Posterior cingulate gyrus (tissue), 11 donors: ENCODE results near the gene DHX34.
"Not testable (repeated sequence)": the region's sequence is repeated elsewhere in the genome, so short reads cannot be mapped to it uniquely, and the experiment has no call there.

Source experiments
- DNase-seq, 10 donors: peaks; one replicate each; pipeline versions ENCODE4 v3.0.0 to v3.0.0-alpha.2; 2020 to 2021; ENCODE audit warnings: mixed read lengths in 3 of 10
- intact Hi-C: fragments of 100-400 bp; cut with DNase I; formaldehyde crosslinking; loops from one replicate; pipeline ENCODE4 v1.15.1; 2023

DHX34 gene

DNA sequence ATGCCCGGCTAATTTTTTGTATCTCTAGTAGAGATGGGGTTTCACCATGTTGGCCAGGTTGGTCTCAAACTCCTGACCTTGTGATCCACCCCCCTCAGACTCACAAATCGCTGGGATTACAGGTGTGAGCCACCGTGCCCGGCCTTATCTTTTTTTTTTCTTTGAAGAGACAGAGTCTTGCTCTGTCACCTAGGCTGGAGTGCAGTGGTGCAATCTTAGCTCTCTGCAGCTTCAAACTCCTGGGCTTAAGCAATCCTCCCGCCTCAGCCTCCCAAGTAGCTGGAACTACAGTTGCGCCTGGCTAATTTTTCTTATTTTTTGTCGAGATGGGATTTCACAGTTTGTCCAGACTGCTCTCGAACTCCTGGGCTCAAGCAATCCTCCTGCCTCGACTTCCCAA, 62.6 kb downstream of the DHX34 start:
- DNase-seq, result peak in 1 of 10 donors; percentile 18
- intact Hi-C loops, result not testable (repeated sequence)

DNA sequence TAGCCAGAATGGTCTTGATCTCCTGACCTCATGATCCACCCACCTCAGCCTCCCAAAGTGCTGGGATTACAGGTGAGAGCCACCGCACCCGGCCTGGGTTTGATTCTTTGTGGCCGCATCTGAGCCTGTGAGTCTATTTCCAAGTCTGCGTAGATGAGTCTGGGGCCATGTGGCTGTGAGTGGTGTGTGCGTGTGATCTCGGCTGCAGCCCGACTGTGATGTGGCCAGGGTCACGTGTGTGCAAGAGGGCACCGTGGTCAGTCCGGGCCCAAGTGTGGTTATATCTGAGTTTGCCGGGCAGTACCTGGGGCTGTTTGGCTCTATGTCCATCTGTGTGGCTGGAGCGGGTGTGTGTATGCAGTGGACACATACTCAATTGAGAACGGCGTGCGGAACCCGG, 64.8 kb downstream of the DHX34 start:
- intact Hi-C loops, result no loop called here
- peak in 2 of 10 donors; percentile 54 to 71 for DNase-seq

DNA sequence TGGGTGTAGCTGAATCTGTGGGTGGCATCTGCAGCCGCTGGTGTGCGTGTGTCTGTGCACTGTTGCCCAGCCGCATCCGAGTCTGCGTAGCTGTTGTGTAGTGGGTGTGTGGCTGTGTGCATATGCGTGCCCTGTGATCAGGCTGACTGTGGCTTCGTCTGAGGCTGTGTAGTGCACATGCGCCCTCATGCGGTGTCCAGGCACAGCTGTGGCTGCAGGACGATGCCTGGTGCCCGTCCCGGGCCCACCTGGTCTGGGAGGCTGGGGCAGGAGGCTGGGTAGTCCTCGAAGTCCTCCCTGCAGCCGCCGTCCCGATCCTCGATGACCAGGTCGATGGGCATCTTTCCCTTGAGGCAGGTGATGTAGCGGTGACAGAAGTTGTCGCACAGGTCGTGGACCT, 65.4 kb downstream of the DHX34 start:
- intact Hi-C loops, result no loop called here
- peak in 8 of 10 donors; percentile 47 to 94 (median 69) for DNase-seq

DNA sequence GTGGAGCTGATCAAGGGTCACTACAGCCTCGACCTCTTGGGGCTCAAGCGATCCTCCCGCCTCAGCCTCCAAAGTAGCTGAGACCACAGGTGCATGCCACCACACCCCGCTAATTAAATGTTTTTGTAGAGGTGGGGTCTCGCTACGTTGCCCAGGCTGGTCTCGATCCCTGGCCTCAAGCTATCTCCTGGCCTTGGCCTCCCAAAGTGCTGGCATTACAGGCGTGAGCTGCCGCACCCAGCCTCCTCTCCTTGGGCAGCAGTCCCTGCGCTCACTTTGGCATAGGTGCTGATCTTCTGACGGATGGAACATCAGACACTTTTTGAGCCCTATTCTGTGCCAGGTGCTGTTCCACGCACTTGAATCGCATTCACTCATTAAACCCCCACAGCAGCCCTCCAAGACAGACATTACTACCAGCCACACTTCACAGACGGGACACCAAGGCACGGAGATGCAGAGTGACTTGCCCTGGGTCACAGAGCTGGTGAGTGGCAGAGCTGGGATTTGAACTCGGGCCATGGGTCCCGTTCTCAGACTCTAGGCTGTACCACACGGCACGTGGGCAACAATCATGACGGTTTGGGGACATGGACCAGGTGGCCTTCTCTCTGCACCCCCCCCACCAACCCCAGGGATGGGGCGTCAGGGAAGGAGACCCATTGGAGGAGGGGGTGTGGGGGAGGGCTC, 67.0 kb downstream of the DHX34 start:
- intact Hi-C loops, result no loop called here
- DNase-seq, result peak in 2 of 10 donors; percentile 62 to 74

DNA sequence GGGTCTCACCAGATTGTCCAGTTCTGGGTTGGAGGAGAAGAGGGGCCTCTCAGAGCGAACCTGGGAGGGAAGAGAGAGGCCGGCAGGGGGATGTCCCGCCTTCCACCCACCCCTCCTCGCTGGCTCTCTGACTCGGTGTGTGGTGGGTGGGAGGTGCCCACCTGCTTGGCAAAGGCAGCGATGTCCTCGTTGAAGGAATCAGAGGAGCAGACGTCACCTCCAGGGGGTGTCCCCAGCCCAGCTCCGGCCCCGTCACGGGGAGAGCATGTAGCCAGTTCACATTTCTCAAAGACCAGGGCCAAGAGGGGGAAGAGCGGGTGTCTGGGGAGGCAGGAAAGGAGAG, 67.5 kb downstream of the DHX34 start:
- intact Hi-C loops, result no loop called here

DNA sequence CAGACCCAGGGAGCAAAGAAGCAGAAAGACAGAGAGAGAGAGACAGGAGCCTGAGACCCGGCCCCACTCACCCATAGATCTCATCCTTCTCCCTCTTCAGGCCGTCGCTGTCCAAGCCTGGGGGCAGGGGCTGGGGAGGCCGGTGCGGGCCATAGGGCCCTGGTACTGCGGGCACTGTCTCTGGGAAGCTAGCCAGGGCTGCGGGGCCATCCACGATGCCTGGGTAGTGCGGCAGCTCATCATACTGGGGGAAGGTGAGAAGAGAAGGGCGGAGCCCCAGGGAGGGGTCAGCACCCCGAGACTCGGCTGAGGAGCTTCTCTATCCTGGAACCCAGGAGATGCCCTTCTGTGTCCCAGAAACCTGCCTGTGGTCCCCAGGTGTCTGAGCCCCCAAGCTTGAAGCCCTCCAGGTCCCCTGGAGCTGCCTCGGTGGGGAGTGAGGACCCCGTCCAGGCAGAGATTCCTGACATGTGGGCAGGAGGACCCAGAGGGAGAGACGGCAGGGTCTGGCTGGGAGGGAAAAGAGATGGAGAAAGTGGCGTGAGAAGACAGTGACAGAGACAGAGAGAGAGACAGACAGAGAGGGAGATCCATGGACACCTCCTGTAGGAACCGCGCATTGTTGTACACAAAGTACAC, 68.1 kb downstream of the DHX34 start:
- peak in 2 of 10 donors; percentile 69 to 75 for DNase-seq
- intact Hi-C loops, result no loop called here

More for the DNA sequence above, 67.5 kb downstream of the DHX34 start:
- peak in 2 of 10 donors; percentile 30 to 71 for DNase-seq

DNA sequence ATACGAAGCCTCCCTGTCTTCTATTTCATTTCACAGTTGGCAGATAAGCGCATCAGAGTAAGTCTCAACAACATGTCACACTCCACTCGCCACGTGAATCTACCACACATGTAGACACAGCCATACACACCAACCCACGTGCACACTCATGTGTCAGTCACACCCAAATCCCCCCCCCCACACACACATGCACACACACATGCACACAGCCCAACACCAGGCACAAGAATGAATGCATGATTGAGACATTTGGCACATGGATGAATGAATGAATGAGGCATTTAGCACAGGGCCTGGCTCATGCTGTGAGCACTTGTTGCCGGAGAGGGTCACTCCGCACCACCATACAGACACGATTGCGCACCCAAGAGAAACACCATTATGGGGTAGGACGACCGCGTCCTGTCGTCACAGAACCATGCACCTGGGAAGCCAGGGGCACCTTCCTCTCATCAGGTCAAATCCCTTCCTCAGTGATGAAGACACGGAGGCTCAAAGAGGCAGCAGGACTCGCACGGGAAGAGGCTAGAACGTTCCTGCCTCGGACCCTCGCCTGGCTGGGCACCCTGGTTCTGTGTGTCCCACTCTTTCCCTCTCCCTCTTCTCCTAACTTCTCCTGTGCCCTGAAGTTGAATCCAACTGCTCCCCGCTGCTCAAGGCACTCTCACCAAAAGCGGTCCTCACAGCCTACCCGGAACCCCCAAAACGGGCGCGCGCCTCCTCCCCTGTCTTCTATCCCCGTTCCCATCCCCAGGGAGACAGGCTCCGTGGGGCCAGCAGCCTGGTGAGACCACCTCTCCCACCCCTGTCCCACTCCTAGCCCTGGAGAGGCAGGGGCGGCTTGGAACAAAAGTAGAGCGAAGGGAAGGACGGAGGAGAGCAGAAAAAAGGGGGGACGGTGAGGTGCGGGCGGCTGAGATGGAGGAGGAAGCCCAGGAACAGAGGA, 68.9 kb downstream of the DHX34 start:
- intact Hi-C loops, result no loop called here
- peak in 2 of 10 donors; percentile 71 to 75 for DNase-seq

DNA sequence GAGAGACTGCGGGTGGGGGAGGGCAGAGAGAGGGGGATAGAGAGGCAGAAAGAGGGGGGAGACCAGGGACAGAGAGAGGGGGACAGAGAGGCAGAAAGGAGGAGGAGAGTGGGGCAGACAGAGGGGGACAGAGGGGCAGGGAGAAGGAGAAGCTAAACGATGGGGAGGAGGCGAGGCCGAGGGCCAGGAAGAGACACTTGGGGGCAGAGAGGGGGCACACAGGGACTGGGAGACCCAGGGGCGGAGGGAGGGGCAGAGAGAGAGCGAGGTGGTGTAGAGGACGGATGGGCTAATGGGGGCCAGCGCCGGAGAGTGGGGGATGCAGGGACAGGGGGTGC, 69.5 kb downstream of the DHX34 start:
- DNase-seq, result peak in 2 of 10 donors; percentile 72 to 74

DNA sequence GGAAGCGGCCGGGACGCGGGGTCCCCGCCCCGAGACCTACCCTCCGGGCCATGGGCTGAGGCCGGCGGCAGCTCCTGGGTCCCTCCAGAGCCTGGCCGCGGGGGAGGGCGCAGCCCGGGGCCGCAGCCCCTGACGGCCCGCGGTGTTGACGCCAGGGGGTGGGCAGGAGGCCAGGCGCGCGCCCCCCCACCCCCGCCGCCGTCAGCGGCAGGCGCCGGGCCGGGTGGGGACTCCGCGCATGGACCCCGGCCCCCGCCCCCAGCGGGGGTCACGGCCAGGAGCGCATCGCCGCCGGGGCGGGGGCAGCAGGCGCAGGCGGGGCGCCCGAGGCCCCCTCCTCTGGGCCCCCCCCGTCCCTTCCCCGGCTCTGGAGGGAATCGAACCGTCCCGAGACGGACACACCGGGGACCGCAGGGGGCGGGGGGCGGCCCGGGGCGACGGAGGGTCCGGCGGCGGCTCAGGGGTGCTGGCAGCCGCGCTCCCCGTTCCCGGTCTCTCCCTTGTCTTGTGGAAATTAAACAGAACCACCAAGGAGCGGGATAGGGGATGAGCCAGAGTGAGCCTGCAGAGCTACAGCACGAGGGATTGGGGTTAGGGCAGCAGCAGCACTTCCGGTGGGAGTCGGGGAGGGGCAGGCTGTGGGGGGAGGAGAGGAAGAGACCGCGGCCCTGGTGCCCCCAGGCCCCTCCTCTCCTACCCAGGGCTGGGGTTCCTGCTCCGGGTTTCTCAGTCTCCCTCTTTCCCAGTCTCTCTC, 70.1 kb downstream of the DHX34 start, which contains the start of gene MEIS3:
Gene MEIS3, minus strand, starts transcription at position 498 of the 754 bp plus-strand sequence. Its CDS starts 446 bp downstream, at position 52.
- intact Hi-C loops, result no loop called here
- peak in 2 of 10 donors; percentile 34 to 48 for DNase-seq

More for the DNA sequence above, 69.5 kb downstream of the DHX34 start:
- intact Hi-C loops, result no loop called here

DNA sequence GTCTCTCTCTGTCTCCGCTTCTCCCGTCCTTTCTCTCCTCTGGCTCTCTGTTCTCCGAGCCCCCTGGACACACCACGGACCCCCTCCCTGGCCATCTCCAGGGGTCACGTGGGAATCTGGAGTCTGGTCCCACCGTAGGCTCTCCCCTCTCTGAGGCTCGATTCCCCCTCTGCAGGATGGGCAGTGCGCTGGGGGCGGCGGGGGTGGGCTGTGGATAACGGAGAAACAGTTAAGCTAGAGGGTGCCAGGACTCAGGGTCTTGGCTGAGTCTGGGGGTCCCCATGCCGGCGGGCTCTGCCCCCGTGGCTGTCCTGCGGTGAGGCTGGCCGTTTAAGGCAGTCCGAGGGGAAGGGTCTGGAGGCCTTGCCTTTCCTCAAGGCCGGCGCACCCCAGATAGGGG, 70.7 kb downstream of the DHX34 start:
- DNase-seq, result peak in 1 of 10 donors; percentile 22
- intact Hi-C loops, result loop anchor here (10.0 kb wide), 1 partner anchor 125 kb away; no protein-coding TSS in a partner anchor

DNA sequence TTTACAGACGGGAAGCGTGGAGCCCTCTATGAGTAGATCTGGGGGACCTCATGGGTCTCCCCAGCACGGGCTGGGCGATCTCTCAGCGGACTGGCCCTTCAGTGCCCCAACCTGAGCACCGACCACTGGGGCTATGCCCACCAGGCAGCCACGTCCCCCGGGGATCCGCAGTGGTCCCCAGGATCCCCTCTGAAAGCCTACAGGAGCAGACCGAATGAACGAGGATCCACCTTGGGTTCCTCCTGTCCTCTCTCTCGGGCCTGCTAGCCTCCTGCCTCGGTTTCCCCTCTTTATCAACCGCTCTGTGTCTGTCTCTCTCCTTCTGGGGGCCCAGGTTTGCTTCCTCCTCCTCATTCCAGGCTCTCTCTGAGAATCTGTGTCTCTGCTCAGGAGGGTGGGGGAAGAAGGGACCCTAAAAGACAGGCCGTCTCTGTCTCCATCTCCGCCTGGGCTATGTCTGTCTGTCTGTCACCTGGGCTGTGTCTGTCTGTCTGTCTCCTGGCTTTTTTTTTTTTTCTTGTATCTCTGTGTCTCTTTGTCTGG, 72.2 kb downstream of the DHX34 start:
- DNase-seq, result peak in 1 of 10 donors; percentile 55
- intact Hi-C loops, result loop anchor here (10.0 kb wide), 1 partner anchor 127 kb away; no protein-coding TSS in a partner anchor

DNA sequence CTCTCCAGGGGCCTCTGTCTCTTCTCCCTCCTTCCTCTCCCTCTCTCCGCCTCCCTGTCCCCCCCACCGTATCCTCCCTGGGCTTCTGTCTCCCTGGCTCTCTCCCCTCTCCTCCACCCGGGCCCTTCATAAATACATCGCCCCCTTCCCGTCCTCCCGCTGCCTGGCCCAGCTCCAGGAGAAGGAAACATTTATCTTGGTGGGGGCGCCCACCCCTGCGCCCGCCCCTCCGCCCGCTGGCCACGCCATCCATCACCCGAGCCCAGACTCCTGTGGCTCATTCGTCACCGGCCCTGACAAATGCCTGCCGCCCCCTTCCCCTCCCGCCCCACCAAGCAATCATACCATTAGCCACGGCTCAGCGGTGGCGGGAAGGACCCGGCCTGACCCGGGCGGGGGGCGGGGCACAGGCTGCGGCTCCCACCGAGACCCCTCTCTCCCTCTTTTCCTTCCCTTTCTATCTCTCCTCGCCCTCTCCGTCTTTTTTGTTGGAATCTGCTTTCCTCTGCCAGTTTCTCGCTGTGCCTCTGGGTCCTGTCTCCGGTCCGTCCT, 72.8 kb downstream of the DHX34 start:
- DNase-seq, result peak in 1 of 10 donors; percentile 65
- intact Hi-C loops, result loop anchor here (10.0 kb wide), 1 partner anchor 127 kb away; no protein-coding TSS in a partner anchor

DNA sequence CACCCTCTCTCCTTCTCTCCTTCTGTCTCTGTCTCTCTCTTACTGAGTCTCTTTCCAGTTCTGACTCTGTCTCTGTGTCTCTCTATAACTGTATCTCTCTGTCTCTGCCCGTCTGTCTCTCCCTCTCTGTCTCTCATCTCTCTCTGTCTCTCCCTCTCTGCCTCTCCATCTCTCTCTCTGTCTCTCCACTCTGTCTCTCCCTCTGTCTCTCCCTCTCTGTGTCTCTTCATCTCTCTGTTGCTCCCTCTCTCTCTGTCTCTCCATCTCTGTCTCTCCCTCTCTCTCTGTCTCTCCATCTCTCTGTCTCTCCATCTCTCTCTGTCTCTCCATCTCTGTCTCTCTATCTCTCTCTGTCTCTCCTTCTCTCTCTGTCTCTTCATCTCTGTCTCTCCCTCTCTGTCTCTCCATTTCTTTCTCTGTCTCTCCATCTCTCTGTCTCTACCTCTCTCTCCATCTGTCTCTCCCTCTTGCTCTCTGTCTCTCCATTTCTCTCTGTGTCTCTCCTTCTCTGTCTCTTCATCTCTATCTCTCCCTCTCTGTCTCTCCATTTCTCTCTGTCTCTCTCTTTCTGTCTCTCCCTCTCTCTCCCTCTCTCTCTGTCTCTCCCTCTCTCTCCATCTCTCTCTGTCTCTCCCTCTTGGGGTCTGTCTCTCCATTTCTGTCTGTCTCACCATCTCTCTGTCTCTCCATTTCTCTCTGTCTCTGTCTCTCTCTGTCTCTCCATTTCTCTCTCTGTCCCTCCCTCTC, 73.5 kb downstream of the DHX34 start:
- no peak for DNase-seq
- intact Hi-C loops, result loop anchor here (10.0 kb wide), 1 partner anchor 128 kb away; no protein-coding TSS in a partner anchor

DNA sequence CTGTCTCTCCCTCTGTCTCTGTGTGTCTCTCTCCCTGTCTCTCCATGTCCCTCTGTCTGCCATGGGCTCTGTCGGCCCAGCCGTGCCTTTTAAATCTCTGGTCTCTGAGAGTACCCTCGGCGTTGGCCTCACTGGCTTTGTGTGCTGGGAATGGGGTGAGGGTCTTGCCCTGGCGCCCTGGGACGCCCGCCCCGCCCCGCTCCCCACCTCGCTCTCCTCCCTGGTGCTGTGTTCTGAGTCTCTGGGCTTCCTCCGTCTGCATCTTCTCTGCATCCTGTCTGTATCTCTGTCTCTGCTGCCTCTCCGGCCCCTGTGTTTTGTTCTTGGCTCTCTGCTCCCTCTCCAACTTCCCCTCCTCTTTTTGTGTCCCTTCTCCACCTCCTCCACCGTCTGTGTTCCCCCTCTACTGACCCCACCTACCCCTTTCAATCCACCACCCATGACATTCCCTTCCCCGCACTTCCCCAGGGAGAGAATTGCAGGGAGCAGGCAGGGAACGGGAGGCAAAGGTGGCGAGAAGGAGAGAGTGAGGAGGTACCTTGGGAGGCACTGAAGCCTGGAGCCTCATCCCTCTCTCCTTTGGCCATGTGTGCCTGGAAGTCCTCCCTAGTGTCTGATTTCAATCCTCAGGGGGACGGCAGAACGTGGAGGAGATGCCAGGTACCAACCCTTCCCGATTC, 74.2 kb downstream of the DHX34 start:
- no peak for DNase-seq
- intact Hi-C loops, result loop anchor here (10.0 kb wide), 1 partner anchor 129 kb away; no protein-coding TSS in a partner anchor

DNA sequence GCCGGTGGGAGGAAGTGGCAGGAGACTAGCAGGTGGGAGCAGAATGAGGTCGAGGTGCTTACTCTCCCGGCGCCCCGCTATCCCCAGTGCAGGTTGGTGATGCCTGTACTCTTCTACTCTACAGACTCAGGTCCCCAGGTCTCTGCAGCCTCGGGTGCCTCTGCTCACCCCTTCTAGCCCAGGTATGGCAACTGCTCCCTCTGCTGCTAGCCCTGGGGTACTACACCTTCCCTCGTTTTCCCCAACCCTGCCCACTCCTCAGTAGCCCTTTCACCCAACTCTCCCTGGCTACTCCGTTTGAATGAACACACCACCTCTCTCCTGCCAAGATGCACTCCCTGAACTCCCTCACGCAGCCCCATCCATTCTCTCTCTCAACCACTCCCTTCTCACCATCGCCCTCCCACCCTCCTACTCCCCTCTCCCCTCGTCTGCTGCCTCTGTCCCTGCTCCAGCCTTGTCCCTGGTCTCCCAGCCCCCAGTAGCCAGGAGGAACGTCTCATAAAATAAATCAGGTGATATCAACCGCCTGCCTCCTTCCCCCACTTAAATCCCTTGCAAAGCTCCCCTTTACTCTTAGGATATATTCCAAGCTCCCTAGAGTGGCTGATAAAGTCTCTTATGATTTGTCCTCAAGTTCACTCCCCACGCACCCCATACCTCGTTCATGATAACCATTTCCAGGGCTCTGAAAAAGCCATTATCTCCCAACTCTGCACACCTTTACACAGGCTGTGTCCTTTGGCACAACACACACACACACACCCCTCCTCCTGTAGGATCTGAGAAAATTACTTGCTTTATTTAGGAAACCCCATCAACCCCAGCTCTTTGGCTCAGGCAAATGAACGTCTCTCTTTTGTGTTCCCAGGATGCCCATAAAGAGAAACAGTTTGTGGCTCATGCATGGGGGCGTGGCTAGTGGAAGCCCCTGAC, 78.4 kb downstream of the DHX34 start:
- intact Hi-C loops, result loop anchor here (10.0 kb wide), 1 partner anchor 133 kb away; no protein-coding TSS in a partner anchor

DNA sequence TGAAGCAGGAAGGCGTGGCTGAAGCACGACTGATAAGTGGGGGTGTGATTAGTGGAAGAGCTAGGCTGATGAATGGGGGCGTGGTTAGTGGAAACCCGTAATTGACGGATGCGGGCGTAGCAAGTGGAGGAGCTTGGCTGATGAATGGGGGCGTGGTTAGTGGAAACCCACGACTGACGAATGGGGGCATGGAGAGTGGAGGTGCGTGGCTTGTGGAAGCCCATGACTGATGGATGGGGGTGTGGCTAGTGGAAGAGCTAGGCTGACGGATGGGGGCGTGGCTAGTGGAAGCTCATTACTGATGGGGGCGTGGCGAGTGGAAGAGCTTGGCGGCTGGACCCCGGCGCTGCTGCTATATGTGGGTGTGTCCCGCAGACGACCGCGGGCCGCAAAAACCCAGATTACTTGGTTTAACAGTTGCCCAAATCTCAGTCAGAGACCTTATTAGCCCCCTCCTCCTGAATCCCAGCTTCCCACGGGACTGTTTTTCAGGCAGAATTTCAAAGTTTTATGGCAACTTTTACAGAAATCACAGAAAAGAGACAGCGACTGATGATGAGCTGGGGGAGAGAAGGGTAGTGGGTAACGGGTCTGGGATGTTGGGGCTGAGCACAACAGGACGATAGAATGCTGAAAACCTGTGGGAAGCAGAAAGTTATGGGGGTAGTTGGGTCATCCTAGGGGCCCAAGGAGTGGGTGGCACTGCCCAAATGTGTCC, 79.2 kb downstream of the DHX34 start:
- intact Hi-C loops, result loop anchor here (10.0 kb wide), 1 partner anchor 134 kb away; no protein-coding TSS in a partner anchor
- DNase-seq, result peak; percentile 66 to 98 (median 84)

More for the DNA sequence above, 78.4 kb downstream of the DHX34 start:
- DNase-seq, result peak in 8 of 10 donors; percentile 30 to 92 (median 64)
